Neural cell (in vitro differentiated cells): ENCODE data around the gene GET3. TPM values are rescaled to one million over a fixed set of nuclear protein-coding genes. Genes with fewer than 3 reads are reported as not detected.
"Not testable (repeated sequence)": the region's sequence is repeated elsewhere in the genome, so short reads cannot be mapped to it uniquely, and the experiment has no call there.

Source experiments
- H2AFZ ChIP-seq: fragments of 200-600, 300-800 bp; sonication (generic), shearing (Covaris generic); 2 replicates; pipeline ENCODE4 v1.6.0; 2014; ENCODE audit warnings: low read depth, mild to moderate bottlenecking, antibody characterized with exemption, low read length, moderate library complexity
- H3F3A ChIP-seq: fragments of 200-600 bp; shearing (Covaris generic); 2 replicates; pipeline ENCODE4 v1.6.1; 2016; ENCODE audit warnings: mild to moderate bottlenecking, moderate library complexity, mixed read lengths, antibody characterized with exemption, low read length; ENCODE audit not compliant: insufficient read depth, poor library complexity, severe bottlenecking
- H3K27ac ChIP-seq: fragments of 200-600, 300-800 bp; sonication (generic), shearing (Covaris generic); 2 replicates; pipeline ENCODE4 v1.5.1; 2014; ENCODE audit warnings: mild to moderate bottlenecking, low read length, moderate library complexity
- H3K27me3 ChIP-seq: fragments of 300-800, 200-600 bp; sonication (generic), shearing (Covaris generic); 2 replicates; pipeline ENCODE4 v1.6.0; 2014; ENCODE audit warnings: mild to moderate bottlenecking, low read depth, low read length, moderate library complexity; ENCODE audit not compliant: insufficient read depth
- H3K36me3 ChIP-seq: fragments of 300-800, 200-600 bp; sonication (generic), shearing (Covaris generic); 2 replicates; pipeline ENCODE4 v1.5.1; 2014; ENCODE audit warnings: mild to moderate bottlenecking, antibody characterized with exemption, low read length, moderate library complexity; ENCODE audit not compliant: insufficient read depth
- H3K4me2 ChIP-seq: fragments of 300-800, 200-600 bp; sonication (generic), shearing (Covaris generic); 2 replicates; pipeline ENCODE4 v1.6.0; 2014; ENCODE audit warnings: mild to moderate bottlenecking, low read length
- H3K4me3 ChIP-seq: fragments of 300-800, 200-600 bp; sonication (generic), shearing (Covaris generic); 2 replicates; pipeline ENCODE4 v1.5.1; 2014; ENCODE audit warnings: mild to moderate bottlenecking, low read length, moderate library complexity
- H3K79me2 ChIP-seq: fragments of 200-600 bp; shearing (Covaris generic); replicated peaks from 2 replicates; pipeline ENCODE4 v1.6.0; 2014; ENCODE audit warnings: mild to moderate bottlenecking, low read length, moderate library complexity; ENCODE audit not compliant: insufficient read depth
- H3K9ac ChIP-seq: fragments of 300-800, 200-600 bp; sonication (generic), shearing (Covaris generic); 2 replicates; pipeline ENCODE4 v1.6.1; 2016; ENCODE audit warnings: mild to moderate bottlenecking, low read length, mixed read lengths
- H3K9me2 ChIP-seq: fragments of 200-600 bp; shearing (Covaris generic); 2 replicates; pipeline ENCODE4 v1.6.1; 2016; ENCODE audit warnings: mild to moderate bottlenecking, low read length, mixed read lengths; ENCODE audit not compliant: insufficient read depth
- H3K9me3 ChIP-seq: fragments of 200-600, 300-800 bp; sonication (generic), shearing (Covaris generic); 2 replicates; pipeline ENCODE4 v1.6.1; 2016; ENCODE audit warnings: mild to moderate bottlenecking, mixed run types, low read length, moderate library complexity, mixed read lengths
- H4K20me1 ChIP-seq: fragments of 200-600 bp; shearing (Covaris generic); 2 replicates; pipeline ENCODE4 v1.6.1; 2016; ENCODE audit warnings: mild to moderate bottlenecking, mixed run types; ENCODE audit not compliant: insufficient read depth
- EP300 ChIP-seq: fragments of 450-650 bp; conservative IDR thresholded peaks from 2 replicates; pipeline ENCODE4 v1.6.1; 2014; ENCODE audit warnings: antibody characterized with exemption, mild to moderate bottlenecking, moderate library complexity; ENCODE audit not compliant: poor library complexity, severe bottlenecking
- EZH2 ChIP-seq: fragments of 200-600, 300-800 bp; shearing (Covaris generic), sonication (generic); IDR thresholded peaks from 2 replicates; pipeline ENCODE4 v1.6.1; 2014; ENCODE audit warnings: antibody characterized with exemption, low read length, borderline replicate concordance, mild to moderate bottlenecking; ENCODE audit not compliant: insufficient read depth, poor library complexity, severe bottlenecking
- MXI1 ChIP-seq: fragments of 450-650 bp; conservative IDR thresholded peaks from 2 replicates; pipeline ENCODE4 v1.6.1; 2014; ENCODE audit warnings: antibody characterized with exemption, mild to moderate bottlenecking; ENCODE audit not compliant: poor library complexity, severe bottlenecking
- POLR2AphosphoS5 ChIP-seq: IDR thresholded peaks from 2 replicates; pipeline ENCODE4 v1.6.1; 2012
- RAD21 ChIP-seq: fragments of 450-650 bp; conservative IDR thresholded peaks from 2 replicates; pipeline ENCODE4 v1.6.1; 2014; ENCODE audit warnings: antibody characterized with exemption, mild to moderate bottlenecking, moderate library complexity
- REST ChIP-seq: IDR thresholded peaks from 2 replicates; pipeline ENCODE4 v1.6.1; 2012; ENCODE audit warnings: borderline replicate concordance
- SMC3 ChIP-seq: fragments of 450-650 bp; conservative IDR thresholded peaks from 2 replicates; pipeline ENCODE4 v1.6.1; 2014; ENCODE audit warnings: antibody characterized with exemption, mild to moderate bottlenecking, moderate library complexity; ENCODE audit not compliant: poor library complexity
- TAF1 ChIP-seq: IDR thresholded peaks from 2 replicates; pipeline ENCODE4 v1.6.1; 2012; ENCODE audit warnings: low read depth
- polyA plus RNA-seq: library from polyadenylated mRNA; depleted of rRNA; stranded (reverse); fragments of >200 nt; gene quantifications from 2 replicates; pipeline ENCODE4 v1.2.3, GENCODE V29; 2014
- TF ChIP-seq, protein P1 (sequence below): fragments of 450-650 bp; IDR thresholded peaks from 2 replicates; pipeline ENCODE4 v1.5.1; 2014; ENCODE audit warnings: antibody characterized with exemption, mild to moderate bottlenecking, moderate library complexity; ENCODE audit not compliant: poor library complexity, severe bottlenecking

The GET3 gene
- polyA plus RNA-seq, 1 donor from 2014 or later = 89.6 TPM

DNA sequence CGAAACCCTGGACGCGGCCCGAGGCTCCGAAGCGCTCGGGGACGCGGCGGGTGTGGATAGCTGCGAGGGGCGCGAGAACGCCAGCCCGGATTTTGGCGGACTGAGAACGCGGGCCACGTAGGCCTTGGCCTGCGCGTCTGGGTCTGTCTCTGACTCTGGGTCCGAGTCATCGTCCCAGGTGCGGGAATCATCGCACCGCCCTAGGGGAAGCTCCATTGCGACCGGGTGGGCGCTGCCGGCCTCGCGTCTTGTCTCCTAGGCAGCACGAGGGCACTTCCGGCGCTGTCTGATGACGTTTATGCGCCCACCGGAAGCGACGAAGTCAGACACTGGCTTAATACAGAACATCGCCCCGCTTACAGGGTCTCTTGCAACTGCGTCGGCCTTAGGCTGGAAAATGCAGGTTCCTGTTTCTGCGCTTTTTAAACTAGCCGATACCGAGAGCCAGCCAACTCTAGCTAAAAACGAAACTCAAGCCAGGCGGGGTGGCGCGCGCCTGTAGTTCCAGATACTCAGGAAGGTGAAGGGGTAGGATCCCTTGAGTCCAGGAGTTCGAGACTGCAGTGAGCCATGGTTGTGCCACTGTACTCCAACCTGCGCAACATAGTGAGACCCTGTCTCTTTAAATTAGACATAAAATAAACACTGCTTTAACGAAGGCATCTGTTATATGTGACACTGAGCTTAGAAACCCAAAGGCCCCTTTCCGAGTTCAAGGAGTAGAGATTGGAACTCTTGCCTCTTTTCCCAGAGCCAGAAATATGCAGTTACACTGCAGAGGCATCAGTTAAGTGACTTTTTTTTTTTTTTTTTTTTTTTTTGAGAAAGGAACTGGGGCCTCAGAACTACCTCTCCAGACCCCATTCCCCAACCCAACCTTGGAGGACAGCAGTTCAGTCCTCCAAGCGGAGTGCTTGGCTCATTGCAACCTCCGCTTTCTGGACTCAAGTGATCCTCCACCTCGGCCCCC lies 40.6 kb upstream of the GET3 start, which contains the start of gene FBXW9:
TSS of gene FBXW9 (minus strand) at position 266 of the 970 bp plus-strand sequence. CDS start at position 216, 50 bp downstream.
- H3K9ac ChIP-seq = peak within 1 kb of the TSS; percentile 76
- no peaks in the 10 kb centered on the region for H3K9me2 ChIP-seq
- no peaks in the 10 kb centered on the region for H3K27me3 ChIP-seq
- no peaks in the 10 kb centered on the region for H3K9me3 ChIP-seq
- H3K4me3 ChIP-seq = peak within 1 kb of the TSS; percentile 99
- H3K27ac ChIP-seq = peak within 1 kb of the TSS; percentile 88
- TF ChIP-seq EZH2 = no peak
- peak; percentile 93 for TF ChIP-seq POLR2AphosphoS5
- TF ChIP-seq REST = no peak
- TF ChIP-seq RAD21 = peak; percentile 27
- TF ChIP-seq, protein P1, sequence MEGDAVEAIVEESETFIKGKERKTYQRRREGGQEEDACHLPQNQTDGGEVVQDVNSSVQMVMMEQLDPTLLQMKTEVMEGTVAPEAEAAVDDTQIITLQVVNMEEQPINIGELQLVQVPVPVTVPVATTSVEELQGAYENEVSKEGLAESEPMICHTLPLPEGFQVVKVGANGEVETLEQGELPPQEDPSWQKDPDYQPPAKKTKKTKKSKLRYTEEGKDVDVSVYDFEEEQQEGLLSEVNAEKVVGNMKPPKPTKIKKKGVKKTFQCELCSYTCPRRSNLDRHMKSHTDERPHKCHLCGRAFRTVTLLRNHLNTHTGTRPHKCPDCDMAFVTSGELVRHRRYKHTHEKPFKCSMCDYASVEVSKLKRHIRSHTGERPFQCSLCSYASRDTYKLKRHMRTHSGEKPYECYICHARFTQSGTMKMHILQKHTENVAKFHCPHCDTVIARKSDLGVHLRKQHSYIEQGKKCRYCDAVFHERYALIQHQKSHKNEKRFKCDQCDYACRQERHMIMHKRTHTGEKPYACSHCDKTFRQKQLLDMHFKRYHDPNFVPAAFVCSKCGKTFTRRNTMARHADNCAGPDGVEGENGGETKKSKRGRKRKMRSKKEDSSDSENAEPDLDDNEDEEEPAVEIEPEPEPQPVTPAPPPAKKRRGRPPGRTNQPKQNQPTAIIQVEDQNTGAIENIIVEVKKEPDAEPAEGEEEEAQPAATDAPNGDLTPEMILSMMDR = peak; percentile 26
- TF ChIP-seq MXI1 = peak; percentile 99
- no peak for TF ChIP-seq TAF1
- peak; percentile 45 for TF ChIP-seq SMC3
- TF ChIP-seq EP300 = peak; percentile 57
- H3F3A ChIP-seq = peaks cover 5% of the 10 kb centered on the region
- H3K36me3 ChIP-seq = no peaks in the 10 kb centered on the region
- no peaks in the 10 kb centered on the region for H4K20me1 ChIP-seq
- peak within 1 kb of the TSS; percentile 66 for H2AFZ ChIP-seq
- H3K79me2 ChIP-seq = no peaks in the 10 kb centered on the region
- peak within 1 kb of the TSS; percentile 65 for H3K4me2 ChIP-seq

DNA sequence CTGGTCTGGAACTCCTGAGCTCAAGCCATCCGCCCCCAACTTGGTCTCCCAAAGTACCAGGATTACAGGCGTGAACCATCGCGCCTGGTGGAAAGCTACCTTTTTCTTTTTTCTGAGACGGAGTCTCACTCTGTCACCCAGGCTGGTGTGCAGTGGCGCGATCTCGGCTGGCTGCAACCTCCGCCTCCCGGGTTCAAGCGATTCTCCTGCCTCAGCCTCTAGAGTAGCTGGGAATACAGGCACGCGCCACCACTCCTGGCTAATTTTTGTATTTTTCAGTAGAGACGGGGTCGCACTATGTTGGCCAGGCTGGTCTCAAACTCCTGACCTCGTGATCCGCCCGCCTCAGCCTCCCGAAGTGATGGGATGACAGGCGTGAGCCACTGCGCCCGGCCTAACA lies 39.9 kb upstream of the GET3 start:
- H3K9me3 ChIP-seq, H3F3A ChIP-seq, H3K27ac ChIP-seq, H3K36me3 ChIP-seq, H3K79me2 ChIP-seq, H3K4me3 ChIP-seq, H2AFZ ChIP-seq, H4K20me1 ChIP-seq, H3K9me2 ChIP-seq, H3K27me3 ChIP-seq, H3K4me2 ChIP-seq: not testable (repeated sequence)
- peak overlapping the region; percentile 76 for H3K9ac ChIP-seq
